ENCODE data around the gene ARID1B.

The ARID1B gene

DNA sequence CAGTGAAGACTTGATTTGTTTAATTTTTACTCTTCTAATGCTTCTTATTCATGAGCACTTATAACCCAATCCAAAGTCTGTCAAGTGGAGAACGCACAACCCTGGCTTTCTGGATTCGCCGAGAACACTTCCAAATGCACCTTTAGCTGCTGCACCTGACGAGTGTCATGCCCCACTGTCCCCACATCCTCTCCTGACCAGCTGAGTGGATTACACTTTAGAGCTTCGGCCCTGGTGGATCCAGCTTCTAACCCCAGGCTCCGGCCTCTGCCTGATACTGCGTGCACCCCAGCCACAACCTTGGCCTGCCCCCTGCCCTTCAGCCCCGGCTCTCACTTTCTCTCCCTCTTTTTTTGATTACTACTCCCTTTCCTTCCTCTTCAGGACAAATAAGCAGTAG lies 287.3 kb downstream of the ARID1B start:
- no peak for DNase-seq

GRCh38 chr6:157065366-157065765 lies 288.2 kb downstream of the ARID1B start:
- no peak for DNase-seq

GRCh38 chr6:157066781-157067491 lies 289.8 kb downstream of the ARID1B start:
- DNase-seq, result no peak

DNA sequence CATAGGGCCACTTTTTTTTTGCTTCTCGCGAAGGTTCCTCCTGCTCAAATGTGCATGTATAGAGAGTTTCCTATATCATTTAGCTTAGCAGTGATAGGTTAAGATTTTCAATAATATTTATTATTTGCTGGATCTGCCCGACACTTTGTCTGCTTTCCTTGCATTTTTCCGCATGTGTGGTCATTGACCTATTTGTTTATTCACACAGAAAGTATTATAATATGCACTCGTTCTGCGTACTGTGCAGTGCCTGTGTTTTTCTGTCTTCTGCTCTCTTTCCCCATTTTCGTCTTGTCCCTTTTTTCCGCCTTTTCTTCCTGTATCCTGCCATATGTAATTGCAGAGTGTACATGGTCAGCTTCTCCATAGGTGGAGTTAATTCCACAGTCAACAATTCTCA lies 290.3 kb downstream of the ARID1B start:
- no peak for DNase-seq

DNA sequence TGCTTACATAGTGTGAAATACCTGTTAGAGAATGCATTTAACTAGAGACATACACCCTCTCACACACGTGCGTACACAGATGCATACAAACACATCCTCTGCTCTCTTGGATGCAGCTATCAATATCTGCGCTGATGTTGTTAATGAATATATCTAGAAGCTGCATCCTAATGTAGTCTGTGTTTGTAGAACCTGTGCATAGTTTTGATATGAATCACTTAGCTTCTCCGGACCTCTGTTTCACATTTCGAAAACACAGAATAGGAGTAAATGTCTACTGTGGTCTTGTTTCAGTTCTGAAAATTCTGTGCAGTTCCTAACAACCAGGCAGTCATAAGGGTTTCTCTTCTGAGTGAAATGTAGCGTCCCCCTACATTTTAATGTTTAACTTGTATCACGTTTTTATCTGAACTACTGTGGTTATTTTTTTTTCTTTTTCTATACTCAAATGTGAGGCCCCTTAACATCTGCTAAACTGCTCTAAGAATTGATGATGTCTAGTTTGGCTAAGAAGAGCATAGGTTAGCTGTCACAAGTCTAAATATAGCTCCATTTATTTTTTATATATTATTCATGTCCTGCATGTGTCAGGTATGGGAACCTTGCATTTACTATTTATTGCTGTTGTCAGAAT lies 291.6 kb downstream of the ARID1B start:
- DNase-seq, result no peak

DNA sequence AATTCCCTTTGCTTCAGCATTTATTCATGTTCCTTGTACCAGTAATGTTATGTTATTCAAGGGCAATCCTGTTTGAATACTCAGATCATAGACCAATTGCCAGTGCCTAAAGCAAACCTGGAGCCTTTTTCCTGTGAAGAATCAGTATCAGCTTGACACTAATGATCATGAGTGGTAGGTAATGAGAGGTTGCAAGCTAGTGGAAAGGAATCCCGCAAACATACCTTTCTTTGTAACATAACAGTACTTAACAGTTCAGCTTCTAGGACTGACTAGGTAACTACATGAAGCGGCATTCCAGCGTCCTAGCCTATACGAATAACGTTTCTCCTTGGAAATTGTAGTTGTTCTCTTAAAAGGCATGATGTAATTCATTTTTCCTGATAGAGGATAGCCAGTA lies 292.4 kb downstream of the ARID1B start:
- no peak for DNase-seq

- DNase-seq, result no peak
Measured at GRCh38 chr6:157070403-157071107, 293.4 kb downstream of the ARID1B start.

- DNase-seq, result no peak
Measured at GRCh38 chr6:157072128-157072527, 294.9 kb downstream of the ARID1B start.

DNA sequence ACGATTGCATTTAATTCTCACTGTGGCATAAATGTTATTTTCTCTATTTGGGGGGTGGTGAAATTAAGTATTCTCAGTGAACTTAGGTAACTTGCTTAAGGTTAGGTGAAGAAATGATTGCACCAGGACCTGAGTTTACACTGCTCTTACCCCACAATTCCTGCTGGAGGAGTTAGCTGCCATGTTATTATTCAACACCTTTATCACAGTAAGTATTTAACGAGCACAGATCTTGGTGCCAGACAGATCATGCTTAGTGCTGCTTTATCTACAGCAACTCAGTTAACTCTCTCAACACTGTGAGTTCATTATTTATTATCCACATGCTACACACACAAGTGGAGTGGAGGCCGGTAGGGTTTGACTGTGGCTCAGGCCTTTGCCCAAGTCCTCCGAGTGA lies 296.4 kb downstream of the ARID1B start:
- DNase-seq, result no peak

DNA sequence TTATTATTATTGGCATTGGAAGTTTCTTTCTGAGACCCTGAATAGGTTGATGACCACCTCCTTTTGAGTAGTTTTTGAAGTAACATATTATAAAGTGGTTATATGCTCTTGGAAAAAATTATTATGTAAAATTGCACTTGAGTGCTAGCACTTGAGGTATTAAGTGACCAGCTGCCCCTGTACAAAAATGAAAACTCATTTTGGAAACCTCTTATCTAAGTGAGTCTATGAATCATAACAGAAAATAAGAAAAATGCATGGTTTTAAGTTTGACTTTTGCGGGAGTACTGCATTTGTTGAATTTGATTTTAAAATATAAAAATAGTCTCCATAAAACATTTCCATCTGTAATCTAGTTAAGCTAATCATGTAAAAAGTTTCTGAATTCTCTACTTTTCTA lies 297.8 kb downstream of the ARID1B start:
- no peak for DNase-seq

- no peak for DNase-seq
Measured at GRCh38 chr6:157075549-157076450, 298.6 kb downstream of the ARID1B start.

DNA sequence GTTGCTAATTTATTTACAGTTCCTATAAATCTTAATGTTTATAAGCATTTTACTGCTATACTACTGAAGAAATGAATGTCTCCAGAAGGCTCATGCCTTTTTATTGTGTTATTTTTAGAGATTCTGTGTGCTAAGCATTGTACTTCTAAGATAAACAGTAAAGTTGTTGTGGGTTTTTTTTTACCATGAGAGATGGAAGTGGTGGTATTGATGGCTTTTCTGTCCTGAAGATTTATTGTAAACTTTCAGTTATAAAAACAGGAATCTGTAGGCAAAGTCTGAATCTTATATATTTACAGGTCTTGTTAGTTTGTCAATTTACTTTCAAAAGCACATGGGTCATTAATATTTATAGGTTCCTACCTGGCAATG lies 299.3 kb downstream of the ARID1B start:
- no peak for DNase-seq

GRCh38 chr6:157077251-157077650 lies 300.1 kb downstream of the ARID1B start:
- DNase-seq, result no peak

GRCh38 chr6:157078326-157078725 lies 301.1 kb downstream of the ARID1B start:
- no peak for DNase-seq

DNA sequence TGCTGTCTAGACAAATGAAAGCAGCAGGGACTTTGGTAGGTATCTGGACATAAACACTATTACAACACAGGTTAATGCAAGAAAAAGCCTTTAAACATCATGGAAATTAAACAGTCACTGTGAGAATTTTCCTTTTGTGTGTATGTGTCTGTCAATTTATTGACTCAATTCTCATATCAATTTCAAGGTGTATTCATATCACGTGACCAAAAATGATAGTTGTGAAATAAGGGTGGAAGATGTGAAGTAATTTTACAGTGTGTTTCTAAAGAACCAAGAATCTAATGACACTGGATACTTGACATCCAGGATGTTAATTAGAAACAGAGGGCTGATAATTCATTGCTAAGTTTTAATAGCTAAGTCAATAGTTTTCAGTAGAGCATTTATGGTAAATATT lies 302.1 kb downstream of the ARID1B start:
- DNase-seq, result no peak

GRCh38 chr6:157079771-157080170 lies 302.6 kb downstream of the ARID1B start:
- DNase-seq, result no peak

DNA sequence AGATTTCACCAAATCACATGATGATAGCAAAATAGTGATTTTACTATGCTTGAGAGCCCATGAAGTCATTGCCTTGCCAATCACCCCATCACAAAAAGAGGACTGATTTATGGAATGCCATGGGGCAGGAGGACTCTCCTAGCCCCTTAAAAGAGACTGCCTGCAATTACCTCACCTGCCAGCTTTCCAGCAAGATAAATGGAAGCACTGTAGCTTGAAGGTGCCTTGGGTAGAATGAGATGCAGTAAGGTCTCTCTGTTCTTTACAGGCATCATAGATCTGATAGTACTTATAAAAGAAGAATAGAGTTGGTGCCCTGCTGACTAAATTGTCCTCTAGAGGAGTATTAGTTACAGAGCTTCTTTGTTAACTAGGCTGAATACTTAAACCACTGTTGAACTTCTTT lies 303.8 kb downstream of the ARID1B start:
- no peak for DNase-seq

- DNase-seq, result no peak
Measured at GRCh38 chr6:157083343-157083742, 306.2 kb downstream of the ARID1B start.

GRCh38 chr6:157086632-157087031 lies 309.5 kb downstream of the ARID1B start:
- DNase-seq, result no peak

DNA sequence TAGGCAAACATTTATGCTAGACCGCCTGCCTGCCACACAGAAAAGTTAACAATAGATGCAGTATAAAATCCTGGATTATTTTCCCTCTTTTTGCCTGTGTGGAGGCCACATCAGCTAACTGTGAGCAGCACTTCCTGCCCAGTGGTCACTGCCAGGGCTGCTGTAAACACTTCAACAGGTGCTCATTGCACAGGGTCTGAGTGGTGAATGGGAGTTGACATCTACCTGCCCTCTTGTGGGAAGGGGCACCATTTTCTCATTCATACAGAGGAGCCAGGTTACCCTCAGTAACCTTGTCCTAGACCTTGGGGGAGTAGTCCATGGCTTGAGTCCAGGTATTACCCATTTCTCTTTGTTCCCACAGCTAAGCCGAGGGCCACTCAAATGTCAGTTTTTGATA lies 310.8 kb downstream of the ARID1B start:
- no peak for DNase-seq

GRCh38 chr6:157088841-157089240 lies 311.7 kb downstream of the ARID1B start:
- no peak for DNase-seq

DNA sequence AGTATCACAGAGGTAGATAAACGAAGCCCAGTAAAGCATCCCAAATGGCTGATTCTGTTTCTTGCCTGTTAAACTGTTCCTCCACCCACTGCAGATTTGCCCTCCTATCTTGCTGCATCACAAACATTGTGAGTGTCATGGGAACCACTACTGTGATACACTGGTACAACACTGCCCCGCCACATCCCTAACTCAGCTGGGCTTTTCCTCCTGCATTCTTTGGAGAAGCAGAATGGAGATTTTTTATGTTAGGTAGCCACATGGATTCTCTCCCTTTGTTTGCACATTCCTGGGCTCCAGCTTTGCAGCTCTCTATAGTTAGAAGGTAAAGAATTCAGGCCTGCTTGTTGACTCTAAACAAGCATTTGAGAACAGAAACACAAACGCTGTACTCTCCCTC lies 312.1 kb downstream of the ARID1B start:
- no peak for DNase-seq

DNA sequence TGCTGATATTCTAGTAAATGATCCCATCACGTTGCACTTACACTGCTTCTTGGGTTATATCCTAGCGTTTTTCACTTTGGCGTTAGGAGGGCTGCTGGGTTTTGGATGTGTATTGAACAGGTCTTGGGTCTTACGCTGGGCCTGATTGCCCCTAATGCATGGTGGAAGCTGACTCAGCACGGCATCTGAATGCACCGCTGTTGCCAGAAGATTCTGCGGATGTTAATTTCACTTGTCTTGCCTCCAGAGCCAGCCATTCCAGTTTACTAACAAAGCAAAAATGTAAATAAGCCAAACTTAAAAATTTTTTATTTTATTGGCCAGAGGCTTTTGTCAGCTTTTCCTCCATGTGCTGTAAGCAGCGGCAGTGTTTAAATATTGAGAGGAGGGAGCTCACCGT lies 312.7 kb downstream of the ARID1B start:
- DNase-seq, result no peak
